Tibial nerve (tissue), 4 donors: Measurements from ENCODE around the gene YBEY. TPM values are rescaled to one million over a fixed set of nuclear protein-coding genes. Genes with fewer than 3 reads are reported as not detected.

Source experiments
- DNase-seq, 2 donors: peaks; one replicate each; pipeline ENCODE4 v3.0.0-alpha.2; 2019; ENCODE audit warnings: low spot score in 2 of 2
- H3K27ac ChIP-seq, 4 donors: fragments of 200-600 bp; sonication (generic) in 3 of 4; one replicate each; pipeline ENCODE4 v1.5.1; 2017 to 2019; ENCODE audit warnings: mild to moderate bottlenecking in 1 of 4
- H3K27me3 ChIP-seq, 2 donors: fragments of 200-600 bp; sonication (generic) in 1 of 2; one replicate each; pipeline versions ENCODE4 v1.5.1 to v1.6.0; 2017 to 2019
- H3K36me3 ChIP-seq, 3 donors: fragments of 200-600 bp; sonication (generic); one replicate each; pipeline ENCODE4 v1.5.1; 2018 to 2019
- H3K4me1 ChIP-seq, 4 donors: fragments of 200-600 bp; sonication (generic) in 3 of 4; one replicate each; pipeline ENCODE4 v1.5.1; 2017 to 2019
- H3K4me3 ChIP-seq, 4 donors: fragments of 200-600 bp; sonication (generic) in 3 of 4; one replicate each; pipeline ENCODE4 v1.5.1; 2017 to 2019; ENCODE audit warnings: mild to moderate bottlenecking in 1 of 4, moderate library complexity in 1 of 4
- H3K9me3 ChIP-seq, 4 donors: fragments of 200-600 bp; sonication (generic) in 3 of 4; one replicate each; pipeline ENCODE4 v1.5.1; 2017 to 2019
- EP300 ChIP-seq, 2 donors: sonication (generic); formaldehyde crosslinking; IDR thresholded peaks; one replicate each; pipeline ENCODE4 v1.6.1; 2017; ENCODE audit warnings: antibody characterized with exemption in 2 of 2, mild to moderate bottlenecking in 1 of 2
- POLR2A ChIP-seq, 2 donors: fragments of 450-650 bp; IDR thresholded peaks; one replicate each; pipeline ENCODE4 v1.6.1; 2017; ENCODE audit warnings: antibody characterized with exemption in 2 of 2, mild to moderate bottlenecking in 2 of 2, moderate library complexity in 2 of 2
- WGBS, 2 donors: methylation state at CpG; one replicate each; pipeline ENCODE4 v1.1.5; 2018; 5-methylcytosine and 5-hydroxymethylcytosine counted together
- total RNA-seq, 4 donors: library from RNA; depleted of rRNA; stranded (reverse); fragments of >200 nt; gene quantifications; one replicate each; pipeline ENCODE4 v1.1.0, GENCODE V29; 2016
- TF ChIP-seq, protein P1 (sequence below), 5 experiments: fragments of 200-600 bp in 3 of 5; fragments of 450-650 bp in 2 of 5; sonication (generic) in 3 of 5; IDR thresholded peaks; one replicate each; pipeline ENCODE4 v1.5.1; 2016 to 2019; ENCODE audit warnings: antibody characterized with exemption in 5 of 5, mild to moderate bottlenecking in 3 of 5, moderate library complexity in 2 of 5

YBEY gene
- total RNA-seq, 4 donors from 2014 or later: 6.7 to 20.1 (median 15.5) TPM

DNA sequence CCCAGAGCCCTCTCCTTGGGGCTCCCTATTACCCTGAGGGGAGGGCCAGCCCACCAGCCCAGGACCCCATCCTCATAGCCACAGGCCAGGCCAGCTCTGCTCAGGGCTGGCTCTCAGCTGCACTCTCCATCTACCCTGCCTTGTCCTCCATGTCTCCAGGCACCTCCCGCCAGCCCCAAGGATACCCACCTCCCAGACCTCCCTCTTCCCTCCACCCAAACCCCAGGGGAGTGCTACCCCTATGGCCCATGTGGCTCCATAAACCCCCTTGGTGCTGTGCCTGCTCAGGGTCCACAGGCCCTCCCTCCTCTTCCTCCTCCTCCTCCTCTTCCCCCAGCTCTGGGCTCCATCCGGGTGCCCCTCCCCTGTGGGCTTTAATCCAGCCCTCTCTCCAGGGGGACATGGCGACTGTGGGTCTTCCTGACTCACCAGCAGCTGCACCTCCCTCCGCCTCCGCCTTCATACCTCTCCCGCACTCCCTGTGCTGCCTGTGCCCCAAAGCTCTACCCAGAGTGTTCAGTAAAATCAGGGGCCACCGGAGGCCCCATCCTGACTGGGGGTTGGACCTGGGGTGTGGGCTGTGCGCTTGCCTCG, 9.1 kb downstream of the YBEY start:
- TF ChIP-seq EP300 (IDR thresholded peaks at IDR 0.05): no peak
- H3K27ac ChIP-seq: peak overlapping the region in 3 of 4 donors; percentile 63 to 73 (median 72)

DNA sequence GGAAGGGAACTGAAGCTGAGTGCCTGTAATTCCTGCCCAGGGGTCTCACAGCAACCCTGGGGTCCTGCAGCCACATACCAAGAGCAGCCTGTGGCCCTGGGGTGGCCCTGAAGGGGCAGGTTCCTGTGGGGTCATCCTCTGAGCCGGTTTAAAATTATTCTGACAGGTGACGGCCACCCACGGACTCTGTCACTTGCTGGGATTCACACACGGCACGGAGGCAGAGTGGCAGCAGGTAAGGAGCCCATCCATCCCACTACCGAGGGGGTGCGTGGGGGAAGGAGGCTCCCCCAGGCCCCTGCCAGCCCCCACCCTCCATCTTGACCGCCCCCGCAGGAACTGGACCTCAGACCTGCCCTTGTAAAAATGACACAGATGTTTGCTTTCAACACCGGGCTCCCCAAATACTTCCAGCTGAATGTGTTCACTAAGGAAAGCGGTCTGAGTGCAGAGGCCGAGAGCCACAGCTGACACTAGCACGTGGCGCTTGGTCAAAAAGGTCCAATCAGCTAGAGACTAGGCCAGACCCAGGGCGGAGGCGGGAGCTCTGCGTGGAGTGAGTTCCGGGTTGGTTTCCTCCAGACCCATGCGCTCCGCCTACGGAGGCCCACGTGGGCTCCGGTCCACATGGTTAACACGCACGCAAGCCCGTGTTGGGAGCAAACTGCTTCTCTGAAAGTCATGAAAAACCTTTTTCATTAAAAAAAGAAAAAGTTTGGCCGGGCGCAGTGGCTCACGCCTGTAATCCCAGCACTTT, 10.0 kb downstream of the YBEY start:
- TF ChIP-seq POLR2A (IDR thresholded peaks at IDR 0.05) (no peak), EP300 (IDR thresholded peaks at IDR 0.05) (peak in 1 of 2 donors; percentile 60)
- no peaks in the 10 kb centered on the region for H3K27me3 ChIP-seq
- no peaks in the 10 kb centered on the region for H3K9me3 ChIP-seq
- H3K4me3 ChIP-seq: peak overlapping the region in 2 of 4 donors; percentile 48 to 60
- WGBS, 2 donors: 49 to 66% methylated on average over 24 to 26 of the region's 29 CpGs
- DNase-seq: peak; percentile 85 to 86
- peaks cover 0 to 36% (median 2%) of the 10 kb centered on the region in 4 donors for H3K4me1 ChIP-seq
- peaks cover 0 to 27% (median 0%) of the 10 kb centered on the region in 3 donors for H3K36me3 ChIP-seq
- peak overlapping the region in 3 of 4 donors; percentile 63 to 73 (median 72) for H3K27ac ChIP-seq

More for the DNA sequence above, 9.1 kb downstream of the YBEY start:
- peaks cover 0 to 21% (median 0%) of the 10 kb centered on the region in 3 donors for H3K36me3 ChIP-seq
- peaks cover 0 to 36% (median 2%) of the 10 kb centered on the region in 4 donors for H3K4me1 ChIP-seq
- no peaks in the 10 kb centered on the region for H3K27me3 ChIP-seq
- H3K9me3 ChIP-seq: no peaks in the 10 kb centered on the region
- no peak for DNase-seq
- 42 to 55% methylated on average over 8 to 9 of the region's 9 CpGs for WGBS, 2 donors
- no peak overlapping the region for H3K4me3 ChIP-seq

DNA sequence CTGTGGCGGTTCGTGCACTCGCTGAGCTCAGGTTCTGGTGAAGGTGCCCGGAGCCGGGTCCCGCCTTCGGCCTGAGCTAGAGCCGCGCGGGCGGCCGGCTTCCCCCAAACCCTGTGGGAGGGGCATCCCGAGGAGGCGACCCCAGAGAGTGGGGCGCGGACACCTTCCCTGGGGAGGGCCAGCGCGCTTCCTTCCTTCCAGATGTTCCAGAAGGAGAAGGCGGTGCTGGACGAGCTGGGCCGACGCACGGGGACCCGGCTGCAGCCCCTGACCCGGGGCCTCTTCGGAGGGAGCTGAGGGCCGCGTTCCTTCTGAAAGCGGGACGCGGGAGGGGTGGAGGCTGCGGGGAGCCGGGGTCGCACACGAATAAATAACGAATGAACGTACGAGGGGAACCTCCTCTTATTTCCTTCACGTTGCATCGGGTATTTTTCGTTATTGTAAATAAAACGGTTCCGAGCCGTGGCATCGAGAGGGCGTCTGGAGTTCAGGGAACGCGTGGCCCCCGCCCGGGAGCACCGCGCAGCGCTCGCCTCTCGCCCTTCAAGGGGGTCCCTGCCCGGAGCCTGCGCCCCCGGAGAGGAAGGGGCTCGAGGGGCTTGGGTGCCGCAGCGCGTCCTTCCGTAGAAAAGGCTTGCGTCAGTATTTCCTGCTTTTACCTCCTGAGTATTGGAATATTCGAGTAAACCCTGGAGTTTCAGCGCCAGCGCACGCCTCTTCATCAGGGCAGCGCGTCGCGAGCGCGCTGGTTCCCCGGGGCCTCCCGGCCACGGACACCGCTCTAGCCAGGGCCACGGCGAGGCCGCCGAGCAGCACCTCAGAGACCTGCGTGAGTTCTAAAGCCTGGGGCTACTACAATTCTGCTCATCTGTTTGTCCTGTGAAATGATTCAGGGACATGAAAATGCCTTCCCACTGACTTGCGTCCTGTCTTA, 11.5 kb downstream of the YBEY start:
- WGBS, 2 donors: 3 to 9% methylated on average over 71 to 73 of the region's 84 CpGs
- H3K4me1 ChIP-seq: peaks cover 0 to 36% (median 2%) of the 10 kb centered on the region in 4 donors
- TF ChIP-seq, protein P1, sequence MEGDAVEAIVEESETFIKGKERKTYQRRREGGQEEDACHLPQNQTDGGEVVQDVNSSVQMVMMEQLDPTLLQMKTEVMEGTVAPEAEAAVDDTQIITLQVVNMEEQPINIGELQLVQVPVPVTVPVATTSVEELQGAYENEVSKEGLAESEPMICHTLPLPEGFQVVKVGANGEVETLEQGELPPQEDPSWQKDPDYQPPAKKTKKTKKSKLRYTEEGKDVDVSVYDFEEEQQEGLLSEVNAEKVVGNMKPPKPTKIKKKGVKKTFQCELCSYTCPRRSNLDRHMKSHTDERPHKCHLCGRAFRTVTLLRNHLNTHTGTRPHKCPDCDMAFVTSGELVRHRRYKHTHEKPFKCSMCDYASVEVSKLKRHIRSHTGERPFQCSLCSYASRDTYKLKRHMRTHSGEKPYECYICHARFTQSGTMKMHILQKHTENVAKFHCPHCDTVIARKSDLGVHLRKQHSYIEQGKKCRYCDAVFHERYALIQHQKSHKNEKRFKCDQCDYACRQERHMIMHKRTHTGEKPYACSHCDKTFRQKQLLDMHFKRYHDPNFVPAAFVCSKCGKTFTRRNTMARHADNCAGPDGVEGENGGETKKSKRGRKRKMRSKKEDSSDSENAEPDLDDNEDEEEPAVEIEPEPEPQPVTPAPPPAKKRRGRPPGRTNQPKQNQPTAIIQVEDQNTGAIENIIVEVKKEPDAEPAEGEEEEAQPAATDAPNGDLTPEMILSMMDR (IDR thresholded peaks at IDR 0.05): no peak
- TF ChIP-seq POLR2A (IDR thresholded peaks at IDR 0.05): no peak
- TF ChIP-seq EP300 (IDR thresholded peaks at IDR 0.05): no peak
- peak overlapping the region; percentile 22 to 60 (median 44) for H3K4me3 ChIP-seq
- peaks cover 0 to 28% (median 0%) of the 10 kb centered on the region in 3 donors for H3K36me3 ChIP-seq
- no peaks in the 10 kb centered on the region for H3K9me3 ChIP-seq
- H3K27ac ChIP-seq: peak overlapping the region; percentile 29 to 73 (median 64)
- no peaks in the 10 kb centered on the region for H3K27me3 ChIP-seq
- DNase-seq: no peak

DNA sequence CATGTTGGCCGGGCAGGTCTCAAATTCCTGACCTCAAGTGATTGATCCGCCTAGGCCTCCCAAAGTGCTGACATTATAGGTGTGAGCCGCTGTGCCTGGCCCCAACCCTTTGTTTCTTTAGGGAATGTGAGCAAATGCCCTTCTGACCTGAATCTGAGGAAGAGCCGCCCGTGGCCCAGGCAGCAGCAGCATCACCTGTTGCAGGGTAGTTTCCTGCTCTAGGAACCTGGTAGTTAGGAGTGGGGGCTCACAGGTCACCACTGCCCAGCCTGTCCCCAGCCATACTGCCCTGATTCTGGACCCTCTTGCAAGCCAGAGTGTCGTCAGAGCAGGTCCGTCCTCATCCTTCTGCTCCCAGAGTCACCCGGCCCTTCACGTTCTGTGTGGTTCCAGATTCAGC, 13.0 kb downstream of the YBEY start:
- TF ChIP-seq, protein P1 (IDR thresholded peaks at IDR 0.05): no peak
- TF ChIP-seq POLR2A (IDR thresholded peaks at IDR 0.05) (no peak), EP300 (IDR thresholded peaks at IDR 0.05) (no peak)
- no peaks in the 10 kb centered on the region for H3K27me3 ChIP-seq
- H3K27ac ChIP-seq: no peak overlapping the region
- 83 to 89% methylated on average over 9 of the region's 9 CpGs for WGBS, 2 donors
- H3K9me3 ChIP-seq: no peaks in the 10 kb centered on the region
- peaks cover 0 to 36% (median 2%) of the 10 kb centered on the region in 4 donors for H3K4me1 ChIP-seq
- peaks cover 0 to 30% (median 0%) of the 10 kb centered on the region in 3 donors for H3K36me3 ChIP-seq
- DNase-seq: no peak
- H3K4me3 ChIP-seq: no peak overlapping the region

DNA sequence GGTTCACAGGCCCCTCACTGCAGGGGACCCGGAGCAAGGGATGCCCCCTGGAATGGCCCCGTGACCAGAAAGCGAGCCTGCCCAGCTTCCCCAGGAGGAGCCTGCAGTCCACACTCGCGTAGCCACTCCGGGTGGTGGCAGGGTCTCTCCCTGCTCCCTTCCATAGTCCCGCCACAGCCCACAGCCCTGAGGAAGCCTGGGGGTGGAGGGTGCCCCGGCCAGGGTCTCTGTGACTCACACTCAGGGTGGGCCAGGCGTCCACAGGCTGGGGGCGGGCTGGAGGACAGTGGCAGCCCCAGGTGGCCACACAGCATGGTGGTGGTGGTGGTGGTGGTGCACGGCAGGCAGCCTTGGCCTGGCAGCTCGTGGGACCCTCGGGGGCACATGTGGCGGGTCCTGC, 15.6 kb downstream of the YBEY start:
- whole genome bisulfite sequencing, 2 donors: 89 to 97% methylated on average over 5 to 13 of the region's 14 CpGs
- Histone ChIP-seq H3K27ac (no peak overlapping the region), H3K27me3 (no peaks in the 10 kb centered on the region)

DNA sequence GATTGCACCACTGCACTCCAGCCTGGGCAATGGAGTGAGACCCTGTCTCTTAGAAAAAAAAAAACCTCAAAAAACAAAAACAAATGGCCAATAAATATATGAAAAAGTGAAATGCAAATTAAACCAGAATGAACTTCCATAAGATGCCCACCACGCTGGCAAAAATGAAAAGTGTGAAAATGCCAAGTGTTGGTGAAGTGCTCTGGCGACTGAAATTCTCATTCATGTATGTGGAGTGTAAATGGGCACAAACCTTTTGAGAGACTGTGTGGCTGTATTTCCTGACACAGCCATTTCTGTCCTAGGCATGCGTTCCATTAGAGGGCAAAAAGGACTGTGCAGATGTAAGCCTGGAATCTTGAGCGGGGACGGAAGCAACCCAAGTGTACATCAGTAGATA, 18.3 kb downstream of the YBEY start:
- Histone ChIP-seq H3K4me1 (no peaks in the 10 kb centered on the region), H3K9me3 (no peaks in the 10 kb centered on the region), H3K4me3 (no peak overlapping the region), H3K36me3 (peaks cover 0 to 64% (median 0%) of the 10 kb centered on the region in 3 donors), H3K27ac (no peak overlapping the region), H3K27me3 (no peaks in the 10 kb centered on the region)
- TF ChIP-seq POLR2A (IDR thresholded peaks at IDR 0.05) (no peak), EP300 (IDR thresholded peaks at IDR 0.05) (no peak)
- TF ChIP-seq, protein P1 (IDR thresholded peaks at IDR 0.05): no peak
- no peak for DNase-seq
- 88 to 97% methylated on average over 5 of the region's 5 CpGs for WGBS, 2 donors

More for the DNA sequence above, 15.6 kb downstream of the YBEY start:
- no peak for TF ChIP-seq EP300 (IDR thresholded peaks at IDR 0.05)
- Histone ChIP-seq H3K4me1 (peaks cover 0 to 15% (median 2%) of the 10 kb centered on the region in 4 donors), H3K4me3 (no peak overlapping the region), H3K36me3 (peaks cover 0 to 51% (median 0%) of the 10 kb centered on the region in 3 donors), H3K9me3 (no peaks in the 10 kb centered on the region)
- DNase-seq: no peak
